SK-N-MC (cell line): ENCODE measurements around the gene TMEM247.

Experiments used
- EZH2 ChIP-seq: fragments of 200-600 bp; sonication (generic); IDR thresholded peaks from one replicate; pipeline ENCODE4 v1.6.1; 2017; ENCODE audit warnings: antibody characterized with exemption
- POLR2AphosphoS5 ChIP-seq: IDR thresholded peaks from 2 replicates; pipeline ENCODE4 v1.6.1; 2012; ENCODE audit warnings: mild to moderate bottlenecking, low read depth, low read length, borderline replicate concordance

DNA sequence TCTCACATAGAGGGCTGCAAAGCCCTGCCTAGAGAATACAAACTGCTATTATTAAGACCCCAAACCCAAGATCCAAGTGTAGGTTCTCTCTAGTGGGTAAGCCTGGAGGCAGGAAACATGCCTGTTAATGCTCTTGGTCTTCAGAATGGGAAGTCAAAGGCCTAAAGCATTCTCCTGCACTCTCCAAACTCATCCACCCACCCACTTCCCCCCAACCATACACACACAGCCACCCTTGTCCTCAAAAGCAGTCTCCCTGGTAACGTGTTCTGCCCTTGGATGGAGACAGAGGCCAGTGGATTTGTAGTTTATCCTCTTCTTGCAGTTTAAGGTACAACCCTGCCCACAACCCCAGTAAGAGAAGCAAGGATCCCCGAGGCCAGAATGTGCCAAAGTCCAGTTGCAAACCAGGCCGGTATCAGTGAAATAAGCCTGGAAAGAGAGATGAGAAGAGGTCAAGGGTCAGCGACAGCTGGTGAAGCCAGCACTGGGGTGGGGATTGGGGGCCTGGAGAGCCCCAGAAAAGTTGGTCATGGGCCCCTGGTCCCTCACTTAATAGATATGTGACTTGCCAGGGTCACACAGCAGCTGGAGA lies 23.0 kb downstream of the TMEM247 start:
- no peak for TF ChIP-seq POLR2AphosphoS5
- TF ChIP-seq EZH2, result no peak
